Right kidney (tissue), 1 donor: ENCODE results near the gene POLRMT.
A peak's percentile ranks its signal among the peaks of the same experiment; 100 is the strongest.
"Not testable (repeated sequence)": the region's sequence is repeated elsewhere in the genome, so short reads cannot be mapped to it uniquely, and the experiment has no call there.

Source experiments
- DNase-seq: peaks from one replicate; pipeline ENCODE4 v3.0.0-alpha.2; 2016

POLRMT gene

DNA sequence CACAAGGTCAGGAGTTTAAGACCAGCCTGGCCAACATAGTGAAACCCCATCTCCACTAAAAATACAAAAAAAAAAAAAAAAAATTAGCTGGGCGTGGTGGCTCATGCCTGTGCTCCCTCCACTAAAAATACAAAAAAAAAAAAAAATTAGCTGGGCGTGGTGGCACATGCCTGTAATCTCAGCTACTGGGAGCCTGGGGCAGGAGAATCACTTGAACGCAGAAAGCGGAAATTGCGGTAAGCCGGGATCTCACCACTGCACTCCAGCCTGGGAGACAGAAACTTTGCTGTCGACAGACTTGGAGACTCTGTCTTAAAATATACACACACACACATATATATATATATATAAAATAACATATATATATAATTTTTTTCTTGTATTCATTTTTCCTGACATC, 6.8 kb downstream of the POLRMT start:
- DNase-seq: not testable (repeated sequence)

GRCh38 chr19:625257-625656, 8.1 kb downstream of the POLRMT start:
- no peak for DNase-seq

DNA sequence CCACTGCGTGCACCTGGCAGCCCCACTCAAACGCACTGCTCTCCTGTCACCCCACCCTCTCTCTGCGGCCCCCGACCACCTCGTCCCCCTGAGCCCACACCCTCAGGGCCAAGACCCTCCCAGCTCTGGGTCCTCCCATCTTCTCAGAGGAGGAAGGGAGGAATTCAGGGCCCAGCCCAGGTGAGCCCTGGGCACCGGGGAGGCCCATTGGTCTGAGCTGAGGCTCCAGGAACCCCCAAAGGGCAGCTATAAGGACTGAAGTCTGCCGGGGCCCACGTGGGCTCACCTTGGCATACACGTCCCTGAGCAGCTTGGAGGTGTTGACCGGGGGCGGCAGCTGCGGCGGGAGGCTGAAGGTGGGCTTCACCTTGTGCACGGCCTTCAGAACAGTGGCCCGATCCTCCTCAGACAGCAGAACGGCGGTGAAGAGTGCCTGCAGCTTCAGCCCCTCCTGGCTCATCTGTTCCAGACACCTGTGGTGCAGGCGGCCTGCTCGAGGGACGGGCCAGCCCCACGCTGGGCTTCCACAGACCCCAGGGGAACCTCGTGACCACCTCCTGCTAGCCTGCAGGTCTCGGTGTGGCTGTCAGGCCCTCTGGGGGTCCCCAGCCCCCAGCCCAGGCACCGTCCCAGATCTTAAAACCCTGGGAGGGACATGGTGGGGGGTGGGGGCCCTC, 8.8 kb downstream of the POLRMT start:
- no peak for DNase-seq

DNA sequence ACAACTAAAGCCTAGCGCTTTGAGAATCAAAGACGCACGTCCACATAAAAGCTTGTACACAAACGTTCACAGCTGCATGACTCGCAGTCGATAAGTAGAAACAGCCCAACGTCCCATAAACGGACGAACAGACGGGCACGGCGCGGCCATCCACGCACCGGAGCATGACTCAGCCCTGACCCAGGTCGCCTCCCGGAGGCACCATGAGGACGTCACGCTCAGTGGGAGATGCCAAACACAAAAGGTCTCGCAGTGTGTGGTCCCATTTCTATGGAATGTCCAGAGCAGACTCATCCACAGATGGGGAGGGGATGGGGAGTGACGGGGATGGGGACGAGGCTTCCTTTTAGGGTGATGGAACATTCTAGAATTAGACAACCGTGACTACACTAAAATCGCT, 9.4 kb downstream of the POLRMT start:
- no peak for DNase-seq

DNA sequence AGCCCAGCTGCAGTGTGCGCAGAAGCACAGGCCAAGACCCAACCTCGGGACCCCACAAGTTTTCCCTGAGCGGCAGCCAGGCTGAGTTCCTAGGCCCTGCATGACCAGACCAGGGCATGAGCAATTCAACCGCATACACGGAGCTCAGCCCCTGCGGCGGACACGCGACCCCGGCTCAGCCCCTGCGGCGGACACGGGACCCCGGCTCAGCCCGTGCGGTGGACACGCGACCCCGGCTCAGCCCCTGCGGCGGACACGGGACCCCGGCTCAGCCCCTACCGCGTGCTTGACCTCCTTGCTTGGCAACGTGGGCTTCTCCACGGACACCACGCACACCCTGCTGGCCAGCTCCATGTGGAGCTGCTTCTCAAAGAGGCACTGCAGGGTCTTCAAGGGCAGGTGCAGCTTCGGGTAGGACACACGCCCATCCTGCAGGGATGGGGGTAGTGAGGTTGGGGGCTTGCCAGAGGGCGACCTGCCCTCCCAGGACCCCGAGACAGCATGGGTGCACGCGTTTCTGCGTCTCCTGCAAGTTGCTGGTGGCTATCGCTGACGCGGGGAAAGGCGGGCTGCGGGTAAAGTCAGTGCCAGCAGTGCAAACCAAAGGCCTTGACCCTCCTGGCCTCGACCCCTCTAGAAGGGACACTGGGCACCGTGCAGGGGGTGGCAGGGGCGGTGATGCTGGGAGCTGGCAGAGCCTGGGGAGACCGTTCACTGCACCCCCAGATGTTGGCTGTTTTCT, 10.0 kb downstream of the POLRMT start:
- DNase-seq: no peak

DNA sequence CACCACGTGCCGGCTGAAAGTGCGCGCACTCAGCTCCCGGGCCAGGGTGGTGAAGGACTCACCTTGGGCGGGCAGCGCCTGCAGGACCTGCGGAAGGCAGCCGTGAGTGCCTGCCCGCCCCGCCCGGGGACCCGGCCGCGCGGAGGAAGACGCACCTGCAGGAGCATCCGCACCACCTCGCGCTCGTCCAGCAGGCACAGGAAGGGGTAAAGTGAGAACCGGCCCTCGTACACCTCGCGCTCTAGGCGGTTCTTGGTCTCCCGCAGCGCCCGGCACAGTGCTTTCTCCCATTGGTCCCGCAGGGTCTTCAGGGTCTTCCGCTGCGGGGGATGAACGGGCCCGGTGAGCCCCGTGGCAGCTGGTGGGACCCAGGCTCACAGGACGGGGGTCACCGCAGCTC, 10.7 kb downstream of the POLRMT start:
- no peak for DNase-seq

DNA sequence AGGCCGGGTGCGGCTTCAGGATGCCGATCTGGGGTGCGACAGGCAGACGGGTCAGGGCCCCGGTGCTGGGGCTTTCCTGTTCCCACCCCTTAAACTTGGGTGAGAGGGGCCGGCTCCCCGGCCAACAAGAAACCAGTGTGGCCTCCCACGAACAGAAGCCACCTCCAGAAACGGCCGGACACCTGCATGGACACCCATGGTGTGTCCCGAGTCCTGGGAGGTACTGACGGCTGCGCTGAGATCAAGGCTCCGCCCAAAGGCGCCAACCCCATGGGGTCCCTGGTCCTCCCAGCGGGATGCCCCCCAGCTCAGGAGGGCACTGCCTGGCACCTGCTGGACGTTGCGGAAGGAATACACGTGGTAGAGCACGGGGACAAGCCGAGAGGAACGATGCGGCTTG, 11.5 kb downstream of the POLRMT start:
- no peak for DNase-seq

DNA sequence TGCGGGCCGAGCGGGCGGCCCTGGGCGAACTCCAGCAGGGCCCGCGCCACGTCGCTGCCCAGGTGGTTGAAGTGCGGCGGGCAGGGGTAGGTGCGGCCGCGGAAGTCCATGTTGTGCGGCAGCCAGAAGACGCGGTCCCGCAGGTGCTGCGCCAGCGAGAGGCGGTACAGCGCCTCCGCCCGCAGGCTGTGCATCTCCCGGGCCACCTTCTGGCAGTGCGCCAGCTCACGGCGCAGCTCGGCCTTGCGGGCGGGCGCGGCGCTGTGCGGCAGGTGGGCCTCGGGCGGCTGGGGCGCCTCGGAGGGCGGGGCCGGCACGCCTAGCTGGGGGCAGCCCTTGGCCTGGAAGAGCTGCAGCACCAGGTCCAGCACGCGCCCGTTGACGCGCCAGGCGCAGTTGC, 12.1 kb downstream of the POLRMT start:
- not testable (repeated sequence) for DNase-seq

DNA sequence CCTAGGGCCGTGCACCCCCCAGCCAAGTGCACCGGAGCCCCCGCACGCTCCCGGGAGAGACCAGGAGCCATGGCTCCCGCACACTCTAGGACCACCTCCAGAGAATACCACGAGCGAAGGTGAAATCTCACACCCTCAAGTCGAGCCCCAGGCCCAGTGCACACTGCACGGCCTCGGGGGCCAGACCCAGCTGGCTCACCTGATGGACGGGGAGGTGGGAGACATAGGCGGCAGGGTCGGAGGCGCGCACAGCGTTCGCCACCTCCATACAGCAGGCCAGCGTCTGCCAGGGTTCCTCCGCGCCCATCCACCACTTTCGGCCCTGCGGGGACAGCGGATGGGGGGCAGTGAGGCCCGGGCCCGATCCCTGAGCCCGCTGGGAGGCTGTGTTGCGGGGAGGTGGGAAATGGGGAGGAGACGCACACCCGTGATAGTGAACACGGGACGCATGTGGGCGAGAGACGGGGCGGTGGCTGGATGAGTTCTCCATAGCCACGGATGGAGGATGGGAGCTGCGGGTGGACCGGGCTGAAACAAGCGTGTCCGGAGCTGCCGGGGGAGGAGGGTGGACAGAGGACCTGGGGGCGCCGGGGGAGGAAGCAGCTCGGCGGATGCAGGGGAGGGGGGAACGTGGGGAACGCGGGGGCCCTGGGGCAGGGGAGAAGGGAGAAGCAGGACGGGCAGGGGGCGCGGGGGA, 13.0 kb downstream of the POLRMT start:
- no peak for DNase-seq

GRCh38 chr19:619286-620002, 13.9 kb downstream of the POLRMT start:
- DNase-seq: no peak

DNA sequence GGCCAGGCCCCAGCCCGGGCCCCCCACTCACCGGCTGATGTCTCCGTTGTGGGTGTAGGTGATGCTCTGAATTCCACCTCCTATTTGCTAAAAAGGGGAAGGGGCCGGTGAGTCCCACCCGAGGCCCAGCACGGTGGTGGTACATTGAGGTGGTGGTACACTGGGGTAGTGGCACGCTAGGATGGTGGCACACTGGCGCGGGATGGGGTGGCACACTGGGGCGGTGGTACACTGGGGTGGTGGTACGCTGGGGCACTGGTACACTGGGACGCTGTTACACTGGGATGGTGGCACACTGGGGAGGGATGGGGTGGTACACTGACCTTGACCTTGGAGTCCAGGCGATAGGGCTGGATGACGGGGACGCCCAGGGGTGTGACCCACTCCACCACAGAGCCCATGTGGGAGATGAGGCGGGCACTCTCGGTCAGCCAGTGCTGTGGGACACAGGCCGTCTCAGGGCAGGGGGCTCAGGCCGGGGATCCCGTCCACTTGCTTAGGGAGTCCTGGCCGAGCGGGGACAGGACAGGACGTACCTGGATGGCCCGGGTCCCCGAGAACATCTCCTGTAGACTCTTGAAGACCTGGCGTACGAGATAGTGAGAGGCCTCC, 14.6 kb downstream of the POLRMT start:
- no peak for DNase-seq

GRCh38 chr19:618247-618619, 15.1 kb downstream of the POLRMT start:
- no peak for DNase-seq

DNA sequence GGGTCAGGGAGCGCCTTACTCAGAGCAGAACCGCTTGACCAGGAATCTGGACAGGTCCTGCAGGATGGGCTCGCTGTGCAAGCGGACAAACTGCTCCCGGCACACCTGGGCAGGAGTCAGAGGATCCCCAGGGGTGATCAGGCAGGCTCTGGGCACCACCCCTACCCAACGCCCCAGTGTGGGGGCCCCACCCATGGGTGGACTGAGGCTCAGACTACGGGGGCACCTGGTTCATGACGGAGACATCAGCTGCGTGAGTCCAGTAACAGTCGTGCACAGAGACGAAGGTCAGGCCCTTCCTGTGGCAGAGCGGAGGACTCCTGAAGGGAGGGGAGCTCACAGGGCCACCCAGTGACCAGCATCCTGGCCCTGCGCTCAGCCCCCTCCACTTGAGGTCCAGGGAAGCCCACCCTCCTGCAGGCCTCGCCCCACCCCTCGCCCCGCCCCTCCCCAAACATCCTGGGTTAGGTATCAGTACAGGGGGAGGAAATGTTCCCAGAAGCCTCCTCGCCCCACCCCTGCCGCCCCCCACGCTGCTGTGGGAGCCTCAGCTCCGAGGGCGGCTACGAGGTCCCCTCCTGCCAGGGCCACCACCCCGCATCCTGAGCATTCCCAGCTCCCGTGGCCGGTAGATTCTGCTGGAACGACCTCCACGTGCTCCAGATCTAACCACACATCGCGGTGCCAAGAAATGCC, 15.6 kb downstream of the POLRMT start:
- DNase-seq: no peak

GRCh38 chr19:616747-617526, 16.4 kb downstream of the POLRMT start:
- no peak for DNase-seq

DNA sequence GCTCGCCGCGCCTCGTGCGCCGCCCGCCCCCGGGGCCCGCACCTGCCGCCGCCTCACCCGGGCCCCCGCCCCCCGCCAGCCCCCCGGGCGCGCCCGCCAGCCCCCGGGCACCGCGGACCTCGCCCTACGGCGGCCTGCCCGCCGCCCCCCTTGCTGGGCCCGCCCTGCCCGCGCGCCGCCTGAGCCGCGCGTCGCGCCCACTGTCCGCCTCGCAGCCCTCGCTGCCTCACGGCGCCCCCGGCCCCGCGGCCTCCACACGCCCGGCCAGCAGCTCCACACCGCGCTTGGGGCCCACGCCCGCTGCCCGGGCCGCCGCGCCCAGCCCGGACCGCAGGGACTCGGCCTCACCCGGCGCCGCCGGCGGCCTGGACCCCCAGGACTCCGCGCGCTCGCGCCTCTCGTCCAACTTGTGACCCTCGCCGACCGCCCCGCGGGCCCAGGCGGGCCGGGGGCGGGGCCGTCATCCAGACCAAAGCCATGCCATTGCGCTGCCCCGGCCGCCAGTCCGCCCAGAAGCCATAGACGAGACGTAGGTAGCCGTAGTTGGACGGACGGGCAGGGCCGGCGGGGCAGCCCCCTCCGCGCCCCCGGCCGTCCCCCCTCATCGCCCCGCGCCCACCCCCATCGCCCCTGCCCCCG, 17.2 kb downstream of the POLRMT start:
- no peak for DNase-seq

DNA sequence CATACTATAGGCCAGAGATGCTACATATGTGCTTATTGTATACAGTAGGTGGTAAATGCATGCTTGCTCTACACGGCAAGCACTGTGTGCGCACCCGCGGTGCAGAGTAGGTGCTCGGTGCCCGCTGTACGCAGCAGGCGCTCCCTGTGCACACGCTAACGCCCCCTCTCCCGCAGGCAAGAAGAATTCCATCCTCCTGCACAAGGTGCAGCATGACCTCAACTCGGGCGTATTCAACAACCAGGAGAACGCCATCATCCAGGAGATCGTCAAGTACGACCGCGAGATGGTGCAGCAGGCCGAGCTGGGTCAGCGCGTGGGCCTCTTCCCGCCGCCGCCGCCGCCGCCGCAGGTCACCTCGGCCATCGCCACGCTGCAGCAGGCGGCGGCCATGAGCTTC, 17.7 kb downstream of the POLRMT start:
- peak; percentile 47 for DNase-seq

GRCh38 chr19:613732-614567, 19.4 kb downstream of the POLRMT start:
- no peak for DNase-seq

GRCh38 chr19:612941-613340, 20.4 kb downstream of the POLRMT start:
- DNase-seq: no peak

- DNase-seq: no peak
These were observed 21.9 kb downstream of the POLRMT start for GRCh38 chr19:611481-611868.
